Lung (tissue), 12 donors: Measurements from ENCODE around the gene GLIS1. TPM values are rescaled to one million over a fixed set of nuclear protein-coding genes. Genes with fewer than 3 reads are reported as not detected.

ENCODE experiments used
- ATAC-seq: fragments of 200-7000 bp; cut with Tn5 transposase; one replicate; pipeline ENCODE4 v1.9.1; 2020; ENCODE audit warnings: moderate number of reproducible peaks; ENCODE audit not compliant: insufficient read depth, low FRiP score
- DNase-seq, 3 donors: peaks; one replicate each; pipeline ENCODE4 v3.0.0-alpha.2; 2013 to 2017
- H3K27ac ChIP-seq, 2 donors: one replicate each; pipeline ENCODE4 v1.5.1; 2013; ENCODE audit warnings: mild to moderate bottlenecking in 2 of 2, moderate library complexity in 2 of 2, control low read depth in 1 of 2, inconsistent platforms in 1 of 2, low read depth in 1 of 2, low read length in 1 of 2
- H3K27me3 ChIP-seq, 3 donors: one replicate each; pipeline ENCODE4 v1.5.1; 2013; ENCODE audit warnings: low read length in 2 of 3; ENCODE audit not compliant: control insufficient read depth in 3 of 3, insufficient read depth in 3 of 3
- H3K36me3 ChIP-seq, 4 donors: one replicate each; pipeline ENCODE4 v1.5.1; 2013; ENCODE audit warnings: low read length in 4 of 4, mild to moderate bottlenecking in 1 of 4, moderate library complexity in 1 of 4; ENCODE audit not compliant: control insufficient read depth in 4 of 4, insufficient read depth in 4 of 4
- H3K4me1 ChIP-seq, 5 donors: one replicate each; pipeline ENCODE4 v1.5.1; 2013; ENCODE audit warnings: low read length in 5 of 5, mild to moderate bottlenecking in 2 of 5, moderate library complexity in 1 of 5; ENCODE audit not compliant: control insufficient read depth in 5 of 5, insufficient read depth in 5 of 5
- H3K4me3 ChIP-seq: one replicate; pipeline ENCODE4 v1.5.1; 2013; ENCODE audit warnings: mild to moderate bottlenecking, control low read depth, moderate library complexity
- H3K9ac ChIP-seq, 2 donors: one replicate each; pipeline ENCODE4 v1.5.1; 2013; ENCODE audit warnings: low read length in 2 of 2, control low read depth in 1 of 2; ENCODE audit not compliant: insufficient read depth in 1 of 2
- H3K9me3 ChIP-seq, 4 donors: one replicate each; pipeline ENCODE4 v1.5.1; 2013; ENCODE audit warnings: low read length in 3 of 4, mild to moderate bottlenecking in 1 of 4, moderate library complexity in 1 of 4; ENCODE audit not compliant: control insufficient read depth in 4 of 4, insufficient read depth in 3 of 4
- WGBS, 2 donors: extraction: QIAGEN DNeasy Blood & Tissue Kit; methylation state at CpG; one replicate each; pipeline ENCODE4 v1.1.7; 2013; 5-methylcytosine and 5-hydroxymethylcytosine counted together
- polyA plus RNA-seq, 2 donors: library from polyadenylated mRNA; stranded (reverse); fragments of 200-250 nt; gene quantifications; one replicate each; pipeline ENCODE4 v1.2.1, GENCODE V29; 2013
- total RNA-seq, 2 donors: library from RNA; depleted of rRNA in 1 of 2; stranded (reverse); fragments of >200 nt in 1 of 2; gene quantifications; one replicate each; pipeline ENCODE4 v1.2.1, GENCODE V29; 2014 to 2021
- TF ChIP-seq, protein P1 (sequence below): IDR thresholded peaks from 2 replicates; pipeline ENCODE4 v1.5.1; 2012; ENCODE audit warnings: mild to moderate bottlenecking; ENCODE audit errors: control extremely low read depth, extremely low read depth
- donor health status: control.
- donor health status: control.
- donor health status: Bipolar disorder and iron deficiency.
- donor health status: healthy.
- donor health status: DM: yes; HTN: yes; CAD: no.

The GLIS1 gene
- total and polyA plus RNA-seq, 4 donors = 0.05 to 0.18 (median 0.17) TPM; not detected in 1

DNA sequence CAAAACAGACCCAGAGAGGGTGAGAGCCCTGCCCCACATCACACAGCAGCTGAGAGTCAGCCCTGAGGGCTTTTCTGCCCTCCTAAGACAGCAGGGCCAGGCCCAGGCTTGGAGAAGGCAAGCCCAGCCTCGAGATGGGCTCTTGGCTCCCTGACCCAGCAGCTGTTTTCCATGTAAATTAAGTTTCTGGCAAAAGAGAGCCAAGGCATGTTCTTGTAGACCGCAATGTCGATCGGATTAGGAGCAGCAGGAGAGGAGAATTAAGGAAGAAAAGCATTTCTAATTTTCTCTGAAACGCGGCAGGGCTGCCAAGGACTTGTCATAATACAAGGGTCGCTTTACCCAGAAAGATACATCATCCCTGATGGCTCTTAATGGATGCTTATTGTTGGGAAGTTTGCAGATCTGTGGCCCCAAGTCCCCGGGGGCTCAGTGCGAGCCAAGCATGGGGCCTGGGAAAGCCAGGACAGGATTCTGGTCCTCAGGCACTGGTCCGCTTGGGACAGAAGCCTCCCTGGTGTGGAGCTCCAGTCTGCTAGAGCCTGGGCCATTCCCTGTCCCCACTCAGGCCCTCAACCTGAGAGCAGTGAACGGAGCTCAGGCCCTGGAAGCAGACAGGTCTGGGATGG, 216.9 kb downstream of the GLIS1 start:
- no peaks in the 10 kb centered on the region for H3K27me3 ChIP-seq
- H3K4me3 ChIP-seq = no peak overlapping the region
- WGBS, 2 donors = 75 to 82% methylated on average over 11 of the region's 11 CpGs
- no peak for ATAC-seq
- DNase-seq = peak; percentile 53 to 75 (median 75)
- H3K9ac ChIP-seq = no peak overlapping the region
- peaks cover 0 to 30% (median 5%) of the 10 kb centered on the region in 5 donors for H3K4me1 ChIP-seq
- H3K9me3 ChIP-seq = no peaks in the 10 kb centered on the region
- no peak overlapping the region for H3K27ac ChIP-seq
- TF ChIP-seq, protein P1, sequence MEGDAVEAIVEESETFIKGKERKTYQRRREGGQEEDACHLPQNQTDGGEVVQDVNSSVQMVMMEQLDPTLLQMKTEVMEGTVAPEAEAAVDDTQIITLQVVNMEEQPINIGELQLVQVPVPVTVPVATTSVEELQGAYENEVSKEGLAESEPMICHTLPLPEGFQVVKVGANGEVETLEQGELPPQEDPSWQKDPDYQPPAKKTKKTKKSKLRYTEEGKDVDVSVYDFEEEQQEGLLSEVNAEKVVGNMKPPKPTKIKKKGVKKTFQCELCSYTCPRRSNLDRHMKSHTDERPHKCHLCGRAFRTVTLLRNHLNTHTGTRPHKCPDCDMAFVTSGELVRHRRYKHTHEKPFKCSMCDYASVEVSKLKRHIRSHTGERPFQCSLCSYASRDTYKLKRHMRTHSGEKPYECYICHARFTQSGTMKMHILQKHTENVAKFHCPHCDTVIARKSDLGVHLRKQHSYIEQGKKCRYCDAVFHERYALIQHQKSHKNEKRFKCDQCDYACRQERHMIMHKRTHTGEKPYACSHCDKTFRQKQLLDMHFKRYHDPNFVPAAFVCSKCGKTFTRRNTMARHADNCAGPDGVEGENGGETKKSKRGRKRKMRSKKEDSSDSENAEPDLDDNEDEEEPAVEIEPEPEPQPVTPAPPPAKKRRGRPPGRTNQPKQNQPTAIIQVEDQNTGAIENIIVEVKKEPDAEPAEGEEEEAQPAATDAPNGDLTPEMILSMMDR = no peak
- H3K36me3 ChIP-seq = no peaks in the 10 kb centered on the region

DNA sequence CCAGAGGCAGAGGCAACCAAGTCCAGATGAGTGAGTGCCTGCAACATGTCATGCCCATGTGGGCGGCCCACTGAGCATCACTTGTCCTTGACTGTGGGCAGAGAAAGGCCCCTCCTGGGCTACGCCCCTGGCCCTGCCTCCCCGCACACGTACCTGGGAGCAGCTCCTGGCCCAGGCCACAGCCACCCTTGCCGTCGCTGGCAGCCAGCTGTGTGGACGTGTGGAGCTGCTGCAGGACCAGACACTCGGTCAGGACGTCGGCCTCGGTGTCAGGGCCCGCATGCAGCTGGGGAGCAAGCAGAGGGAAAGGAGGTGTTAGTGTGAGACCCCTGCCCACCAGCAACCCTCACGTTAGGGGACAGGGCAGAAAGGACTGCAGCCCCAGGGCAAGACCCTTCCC, 218.5 kb downstream of the GLIS1 start:
- no peak for DNase-seq
- no peak for ATAC-seq
- H3K9ac ChIP-seq = no peak overlapping the region
- no peak overlapping the region for H3K27ac ChIP-seq
- no peaks in the 10 kb centered on the region for H3K9me3 ChIP-seq
- H3K4me1 ChIP-seq = peaks cover 0 to 15% (median 1%) of the 10 kb centered on the region in 5 donors
- TF ChIP-seq, protein P1 = no peak
- H3K4me3 ChIP-seq = no peak overlapping the region
- H3K36me3 ChIP-seq = no peaks in the 10 kb centered on the region
- no peaks in the 10 kb centered on the region for H3K27me3 ChIP-seq
- WGBS, 2 donors = 92 to 93% methylated on average over 13 of the region's 13 CpGs

DNA sequence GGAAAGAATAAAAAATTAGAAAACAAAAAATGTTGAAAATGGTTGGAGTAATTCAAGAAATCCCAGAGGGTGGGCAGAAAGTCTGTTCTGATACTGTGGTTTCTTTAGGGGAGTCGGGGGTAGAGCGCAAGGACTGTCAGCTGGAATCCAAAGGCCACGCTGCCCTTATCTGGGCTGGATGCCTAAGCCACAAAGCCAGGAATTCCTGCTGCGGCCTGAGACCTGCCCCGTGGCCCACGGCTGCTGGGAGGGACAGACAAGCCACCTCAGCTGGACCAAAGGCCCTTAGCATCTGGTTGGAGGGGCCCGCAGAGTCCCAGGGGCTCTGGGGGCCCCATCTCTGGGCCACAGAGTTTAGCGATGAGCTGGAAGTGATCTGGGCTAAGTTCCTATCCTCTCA, 219.5 kb downstream of the GLIS1 start:
- H3K27ac ChIP-seq = no peak overlapping the region
- H3K9me3 ChIP-seq = no peaks in the 10 kb centered on the region
- H3K36me3 ChIP-seq = no peaks in the 10 kb centered on the region
- DNase-seq (no peak), ATAC-seq (no peak)
- H3K9ac ChIP-seq = no peak overlapping the region
- 54 to 61% methylated on average over 8 of the region's 8 CpGs for whole genome bisulfite sequencing, 2 donors
- TF ChIP-seq, protein P1 = no peak
- no peaks in the 10 kb centered on the region for H3K27me3 ChIP-seq
- peaks cover 0 to 10% (median 0%) of the 10 kb centered on the region in 5 donors for H3K4me1 ChIP-seq
- no peak overlapping the region for H3K4me3 ChIP-seq

DNA sequence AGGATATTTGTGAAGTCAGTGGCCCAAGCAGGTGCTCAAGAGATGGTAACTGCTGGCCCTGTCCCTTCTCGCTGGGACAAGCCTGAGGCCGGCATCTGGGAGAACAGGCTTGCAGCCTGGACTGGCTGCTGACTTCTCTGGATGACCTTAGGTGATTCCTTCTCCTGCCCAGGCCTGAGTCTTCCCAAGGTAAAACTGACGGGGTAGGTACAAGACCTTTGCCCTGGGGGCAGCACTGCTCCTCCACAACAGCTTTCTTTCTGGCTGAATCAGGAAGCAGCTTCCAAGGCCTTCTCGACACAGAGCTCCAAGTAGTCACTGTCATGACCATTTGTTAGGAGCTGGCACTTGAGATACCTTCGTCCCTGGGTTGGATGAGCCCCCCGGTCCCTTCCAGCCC, 220.2 kb downstream of the GLIS1 start:
- H3K27ac ChIP-seq = no peak overlapping the region
- 89 to 94% methylated on average over 6 of the region's 6 CpGs for WGBS, 2 donors
- no peaks in the 10 kb centered on the region for H3K27me3 ChIP-seq

More for the DNA sequence above, 220.2 kb downstream of the GLIS1 start:
- Histone ChIP-seq H3K4me1 (peaks cover 0 to 10% (median 0%) of the 10 kb centered on the region in 5 donors), H3K9ac (no peak overlapping the region), H3K4me3 (no peak overlapping the region), H3K36me3 (no peaks in the 10 kb centered on the region), H3K9me3 (no peaks in the 10 kb centered on the region)
- ATAC-seq (no peak), DNase-seq (no peak)
- TF ChIP-seq, protein P1 = no peak
